ENCODE measurements around the gene ACP5. TPM values are rescaled to one million over a fixed set of nuclear protein-coding genes. Genes with fewer than 3 reads are reported as not detected.

ACP5 gene
- polyA plus RNA-seq, 1 donor (not counting 4 experiments of a cell fraction or from before 2014, with no cell fraction given): 15.0 TPM

DNA sequence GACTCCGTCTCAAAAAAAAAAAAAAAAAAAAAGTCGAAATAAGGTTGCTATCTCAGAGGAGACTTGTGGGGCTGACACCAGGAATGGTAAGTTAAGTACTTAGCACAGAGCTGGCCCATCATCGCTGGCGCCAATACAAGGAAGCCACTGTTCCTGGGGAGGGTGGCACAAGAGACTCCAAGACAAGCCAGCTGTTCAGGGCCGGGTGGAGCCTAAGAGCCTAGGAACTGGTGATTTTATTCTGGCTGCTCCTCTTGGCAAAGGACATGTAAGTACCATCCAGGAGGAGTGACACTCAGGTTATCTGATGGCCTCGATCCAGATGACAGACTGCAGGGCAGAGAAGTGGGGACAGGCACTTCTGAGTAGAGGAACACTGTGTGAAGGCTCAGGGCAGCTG, 22.2 kb downstream of the ACP5 start:
- Histone ChIP-seq H3K27ac (ENCODE audit: control insufficient read depth, insufficient read depth, low read length) (no peak overlapping the region), H3K79me2 (ENCODE audit: control insufficient read depth, insufficient read depth, low read length) (peaks cover 40% of the 10 kb centered on the region), H3K9me3 (ENCODE audit: control insufficient read depth, low read depth, low read length) (no peaks in the 10 kb centered on the region), H3K4me1 (ENCODE audit: control insufficient read depth, extremely low read depth, insufficient read depth, low read length) (peaks cover 12% of the 10 kb centered on the region), H3K9ac (ENCODE audit: control insufficient read depth, extremely low read depth, insufficient read depth, low read length) (no peak overlapping the region), H3K36me3 (ENCODE audit: control insufficient read depth in 2 of 2, extremely low read depth in 1 of 2, insufficient read depth in 2 of 2, low read length in 2 of 2) (peaks cover 10 to 25% of the 10 kb centered on the region in 2 experiments), H2AFZ (ENCODE audit: control insufficient read depth, low read length) (no peak overlapping the region), H3K27me3 (ENCODE audit: control insufficient read depth, extremely low read depth, insufficient read depth, low read length) (no peaks in the 10 kb centered on the region), H3K4me2 (ENCODE audit: control insufficient read depth, extremely low read depth, insufficient read depth, low read depth, low read length) (no peak overlapping the region), H3K4me3 (ENCODE audit: control insufficient read depth in 2 of 3, extremely low read depth in 1 of 3, insufficient read depth in 2 of 3, low read depth in 1 of 3, low read length in 3 of 3) (no peak overlapping the region), H4K20me1 (ENCODE audit: control insufficient read depth, extremely low read depth, insufficient read depth, low read length) (peaks cover 4% of the 10 kb centered on the region), H3K9me1 (ENCODE audit: control insufficient read depth, extremely low read depth, insufficient read depth, low read length) (peaks cover 4% of the 10 kb centered on the region)
- TF ChIP-seq, protein P1, sequence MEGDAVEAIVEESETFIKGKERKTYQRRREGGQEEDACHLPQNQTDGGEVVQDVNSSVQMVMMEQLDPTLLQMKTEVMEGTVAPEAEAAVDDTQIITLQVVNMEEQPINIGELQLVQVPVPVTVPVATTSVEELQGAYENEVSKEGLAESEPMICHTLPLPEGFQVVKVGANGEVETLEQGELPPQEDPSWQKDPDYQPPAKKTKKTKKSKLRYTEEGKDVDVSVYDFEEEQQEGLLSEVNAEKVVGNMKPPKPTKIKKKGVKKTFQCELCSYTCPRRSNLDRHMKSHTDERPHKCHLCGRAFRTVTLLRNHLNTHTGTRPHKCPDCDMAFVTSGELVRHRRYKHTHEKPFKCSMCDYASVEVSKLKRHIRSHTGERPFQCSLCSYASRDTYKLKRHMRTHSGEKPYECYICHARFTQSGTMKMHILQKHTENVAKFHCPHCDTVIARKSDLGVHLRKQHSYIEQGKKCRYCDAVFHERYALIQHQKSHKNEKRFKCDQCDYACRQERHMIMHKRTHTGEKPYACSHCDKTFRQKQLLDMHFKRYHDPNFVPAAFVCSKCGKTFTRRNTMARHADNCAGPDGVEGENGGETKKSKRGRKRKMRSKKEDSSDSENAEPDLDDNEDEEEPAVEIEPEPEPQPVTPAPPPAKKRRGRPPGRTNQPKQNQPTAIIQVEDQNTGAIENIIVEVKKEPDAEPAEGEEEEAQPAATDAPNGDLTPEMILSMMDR (optimal IDR thresholded peaks at IDR 0.05 in 1 of 3, IDR thresholded peaks at IDR 0.05 in 1 of 3, conservative IDR thresholded peaks at IDR 0.05 in 1 of 3; ENCODE audit: extremely low read depth in 1 of 3, insufficient read depth in 2 of 3, low read length in 3 of 3): no peak
- no peak for TF ChIP-seq EZH2 (IDR thresholded peaks at IDR 0.05; ENCODE audit: low read length)
- dilution Hi-C loops (cut with MboI; ENCODE audit: extremely low pct_ligation_motif_present, low sequenced_read_pairs): no loop called here
- DNase-seq (ENCODE audit: low read depth, low spot score) (no peak), FAIRE-seq (no peak)

DNA sequence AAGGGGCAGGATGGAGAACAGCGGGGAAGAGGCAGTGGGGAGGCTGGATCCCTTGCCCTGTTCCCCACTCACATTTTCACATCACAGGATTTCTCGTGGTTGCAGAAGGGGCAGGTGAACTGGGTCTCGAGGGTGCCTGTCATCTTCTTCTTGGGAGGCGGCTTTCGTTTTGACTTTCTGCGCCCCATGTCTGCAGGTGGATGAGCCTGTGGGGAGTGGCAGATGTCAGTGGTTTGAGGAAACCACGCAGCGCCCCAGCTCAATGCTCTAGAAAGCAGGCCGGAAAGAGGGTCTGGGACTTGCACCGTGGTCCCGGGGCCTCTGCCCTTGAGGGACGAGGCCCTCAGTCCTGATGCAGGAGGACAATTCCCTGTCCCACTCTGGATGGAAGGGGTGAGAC, 23.3 kb downstream of the ACP5 start:
- TF ChIP-seq, protein P1 (optimal IDR thresholded peaks at IDR 0.05 in 1 of 3, IDR thresholded peaks at IDR 0.05 in 1 of 3, conservative IDR thresholded peaks at IDR 0.05 in 1 of 3; ENCODE audit: extremely low read depth in 1 of 3, insufficient read depth in 2 of 3, low read length in 3 of 3): no peak
- TF ChIP-seq EZH2 (IDR thresholded peaks at IDR 0.05; ENCODE audit: low read length): no peak
- Histone ChIP-seq H3K79me2 (ENCODE audit: control insufficient read depth, insufficient read depth, low read length) (peaks cover 40% of the 10 kb centered on the region), H3K4me3 (ENCODE audit: control insufficient read depth in 2 of 3, extremely low read depth in 1 of 3, insufficient read depth in 2 of 3, low read depth in 1 of 3, low read length in 3 of 3) (no peak overlapping the region), H3K36me3 (ENCODE audit: control insufficient read depth in 2 of 2, extremely low read depth in 1 of 2, insufficient read depth in 2 of 2, low read length in 2 of 2) (peaks cover 10 to 25% of the 10 kb centered on the region in 2 experiments), H3K27me3 (ENCODE audit: control insufficient read depth, extremely low read depth, insufficient read depth, low read length) (no peaks in the 10 kb centered on the region), H3K9me3 (ENCODE audit: control insufficient read depth, low read depth, low read length) (no peaks in the 10 kb centered on the region), H4K20me1 (ENCODE audit: control insufficient read depth, extremely low read depth, insufficient read depth, low read length) (peaks cover 4% of the 10 kb centered on the region), H2AFZ (ENCODE audit: control insufficient read depth, low read length) (no peak overlapping the region), H3K9me1 (ENCODE audit: control insufficient read depth, extremely low read depth, insufficient read depth, low read length) (peaks cover 4% of the 10 kb centered on the region), H3K4me1 (ENCODE audit: control insufficient read depth, extremely low read depth, insufficient read depth, low read length) (peaks cover 9% of the 10 kb centered on the region), H3K4me2 (ENCODE audit: control insufficient read depth, extremely low read depth, insufficient read depth, low read depth, low read length) (no peak overlapping the region), H3K27ac (ENCODE audit: control insufficient read depth, insufficient read depth, low read length) (no peak overlapping the region), H3K9ac (ENCODE audit: control insufficient read depth, extremely low read depth, insufficient read depth, low read length) (no peak overlapping the region)
- DNase-seq (ENCODE audit: low read depth, low spot score) (no peak), FAIRE-seq (no peak)
- dilution Hi-C loops (cut with MboI; ENCODE audit: extremely low pct_ligation_motif_present, low sequenced_read_pairs): no loop called here

Data from keratinocyte (primary cell).